Measurements from ENCODE around the gene LRRC74B.
"Not testable (repeated sequence)": the region's sequence is repeated elsewhere in the genome, so short reads cannot be mapped to it uniquely, and the experiment has no call there.

LRRC74B gene

DNA sequence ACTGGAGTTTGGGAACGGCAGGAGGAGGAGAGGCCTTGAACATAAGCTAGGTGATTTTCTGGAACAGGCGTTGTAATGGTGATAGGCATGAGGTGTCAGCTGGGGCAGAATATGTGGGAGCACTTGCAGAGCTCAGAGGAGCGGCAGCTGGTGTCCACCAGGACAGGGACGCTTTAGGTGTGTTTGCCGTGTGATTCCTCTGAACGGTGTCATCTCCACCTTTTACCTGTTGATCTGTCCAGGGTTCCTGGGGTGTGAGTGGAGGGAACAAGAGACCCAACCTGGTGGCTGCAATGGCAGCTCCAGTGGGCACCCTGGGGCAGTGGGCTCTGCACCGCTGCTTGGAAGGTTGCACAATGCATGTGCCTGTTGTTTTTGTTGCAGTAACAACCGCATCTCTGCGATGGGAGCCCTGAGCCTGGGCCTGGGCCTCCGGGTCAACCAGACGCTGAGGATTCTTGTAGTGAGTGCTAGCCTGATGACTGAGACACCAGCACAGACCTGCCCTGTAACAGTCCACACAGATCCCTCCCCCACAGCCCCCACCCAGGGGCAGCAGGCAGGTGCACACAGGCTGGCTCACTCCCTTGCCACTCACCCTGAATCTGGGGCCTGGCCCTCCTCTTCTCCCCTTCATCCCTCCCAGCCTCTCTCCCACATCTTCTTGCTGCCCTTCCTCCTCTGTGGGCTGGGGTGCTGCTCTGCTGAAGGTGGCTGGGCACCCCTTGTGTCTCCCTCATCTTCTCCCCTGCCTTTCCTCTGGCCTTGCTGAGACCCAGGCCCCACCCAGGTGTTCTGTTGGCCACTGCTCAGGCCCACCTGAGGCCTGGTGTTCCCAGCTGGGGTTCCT is 9.2 kb downstream of the LRRC74B start:
- no peak for DNase-seq (ENCODE audit: low read depth)

DNA sequence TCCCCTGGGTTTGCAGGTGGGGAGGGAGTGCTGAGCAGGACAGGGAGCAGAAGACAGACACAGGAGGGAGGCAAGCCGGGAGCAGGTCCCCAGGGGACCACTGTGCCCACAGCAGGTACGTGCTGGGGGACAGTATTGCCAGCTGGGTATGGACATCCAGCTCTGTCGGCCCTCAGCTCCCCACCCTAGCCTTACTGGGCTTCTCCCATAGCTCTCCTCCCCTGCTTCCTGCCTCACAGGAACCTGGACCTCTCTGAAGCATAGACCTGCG is 9.8 kb downstream of the LRRC74B start:
- no peak for DNase-seq (ENCODE audit: low read depth)

DNA sequence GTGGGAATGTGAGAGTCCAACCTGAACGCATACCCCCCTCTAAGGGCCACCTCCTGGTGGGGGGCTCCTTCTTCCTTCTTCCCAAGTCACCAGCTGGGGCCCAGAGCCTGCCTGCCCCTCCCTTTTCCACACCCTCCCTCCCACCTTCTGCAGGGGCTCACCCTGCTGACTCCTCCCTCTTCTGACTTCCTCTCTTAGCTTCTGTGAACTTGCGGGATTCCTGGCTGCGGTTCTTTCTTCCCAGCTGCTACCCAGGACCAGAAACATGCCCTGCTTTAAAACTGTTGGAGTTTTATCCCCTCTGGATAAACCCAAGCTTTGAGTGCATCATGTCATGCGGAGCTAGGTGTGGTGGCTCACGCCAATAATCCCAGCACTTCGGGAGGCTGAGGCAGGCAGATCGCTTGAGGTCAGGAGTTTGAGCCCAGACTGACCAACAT is 10.2 kb downstream of the LRRC74B start:
- no peak for DNase-seq (ENCODE audit: low read depth)

DNA sequence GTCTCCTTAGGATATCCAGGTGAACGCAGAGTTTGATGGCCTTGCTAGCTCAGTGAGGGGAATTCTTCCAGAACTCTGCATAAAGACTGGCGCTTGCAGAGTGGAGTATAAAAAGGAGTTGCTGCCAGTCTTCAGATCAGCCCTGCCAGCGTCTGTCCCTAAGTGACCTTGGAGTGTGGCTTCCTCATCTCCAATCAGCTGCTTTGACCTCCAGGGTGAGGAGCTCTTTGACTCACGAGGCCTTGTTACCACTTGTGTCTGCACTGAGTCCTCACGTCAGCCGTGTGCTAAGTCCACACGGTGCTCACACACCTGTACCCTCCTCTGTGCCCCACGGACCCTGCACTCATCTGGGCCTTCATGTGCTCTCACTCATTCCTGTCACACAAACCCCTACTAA is 14.6 kb downstream of the LRRC74B start:
- not testable (repeated sequence) for DNase-seq (ENCODE audit: low read depth)

DNA sequence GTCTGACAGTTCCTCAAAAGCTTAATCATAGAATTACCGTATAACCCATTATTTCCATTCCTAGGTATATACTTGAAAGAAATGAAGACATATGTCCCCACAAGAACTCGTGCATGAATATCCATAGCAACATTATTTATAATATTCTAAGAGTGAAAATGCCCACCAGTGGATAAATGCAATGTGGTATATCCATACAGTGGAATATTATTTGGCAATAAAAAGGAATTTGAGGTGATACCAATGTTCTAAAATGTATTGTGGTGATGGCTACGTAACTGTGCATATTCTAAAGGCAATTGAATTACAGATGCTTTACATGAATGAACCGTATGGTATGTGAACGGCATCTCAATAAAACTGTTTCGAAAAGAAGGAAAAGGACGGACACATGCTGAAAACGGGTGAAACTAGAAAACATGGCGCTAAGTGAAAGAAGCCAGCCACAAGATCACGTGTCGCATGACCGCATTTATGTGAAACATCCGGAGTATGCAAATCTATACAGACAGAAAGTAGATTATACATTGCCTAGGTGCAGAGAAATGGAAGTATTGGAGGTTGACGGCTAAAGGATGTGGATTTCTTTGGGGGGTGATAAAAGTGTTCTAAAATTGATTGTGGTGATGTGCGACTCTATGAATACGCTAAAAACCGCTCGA is 16.0 kb downstream of the LRRC74B start:
- DNase-seq (ENCODE audit: low read depth): not testable (repeated sequence)

DNA sequence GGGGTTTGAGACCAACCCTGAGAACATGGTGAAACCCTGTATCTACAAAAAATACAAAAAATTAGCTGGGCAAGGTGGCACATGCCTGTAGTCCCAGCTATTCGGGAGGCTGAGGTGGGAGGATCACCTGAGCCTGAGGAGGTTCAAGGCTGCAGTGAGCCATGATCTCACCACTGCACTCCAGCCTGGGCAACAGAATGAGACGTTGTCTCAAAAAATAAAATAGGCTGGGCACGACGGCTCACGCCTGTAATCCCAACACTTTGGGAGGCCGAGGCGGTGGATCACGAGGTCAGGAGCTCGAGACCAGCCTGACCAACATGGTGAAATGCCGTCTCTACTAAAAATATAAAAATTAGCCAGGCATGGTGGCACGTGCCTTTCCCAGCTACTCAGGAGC is 18.7 kb downstream of the LRRC74B start:
- not testable (repeated sequence) for DNase-seq (ENCODE audit: low read depth)

DNA sequence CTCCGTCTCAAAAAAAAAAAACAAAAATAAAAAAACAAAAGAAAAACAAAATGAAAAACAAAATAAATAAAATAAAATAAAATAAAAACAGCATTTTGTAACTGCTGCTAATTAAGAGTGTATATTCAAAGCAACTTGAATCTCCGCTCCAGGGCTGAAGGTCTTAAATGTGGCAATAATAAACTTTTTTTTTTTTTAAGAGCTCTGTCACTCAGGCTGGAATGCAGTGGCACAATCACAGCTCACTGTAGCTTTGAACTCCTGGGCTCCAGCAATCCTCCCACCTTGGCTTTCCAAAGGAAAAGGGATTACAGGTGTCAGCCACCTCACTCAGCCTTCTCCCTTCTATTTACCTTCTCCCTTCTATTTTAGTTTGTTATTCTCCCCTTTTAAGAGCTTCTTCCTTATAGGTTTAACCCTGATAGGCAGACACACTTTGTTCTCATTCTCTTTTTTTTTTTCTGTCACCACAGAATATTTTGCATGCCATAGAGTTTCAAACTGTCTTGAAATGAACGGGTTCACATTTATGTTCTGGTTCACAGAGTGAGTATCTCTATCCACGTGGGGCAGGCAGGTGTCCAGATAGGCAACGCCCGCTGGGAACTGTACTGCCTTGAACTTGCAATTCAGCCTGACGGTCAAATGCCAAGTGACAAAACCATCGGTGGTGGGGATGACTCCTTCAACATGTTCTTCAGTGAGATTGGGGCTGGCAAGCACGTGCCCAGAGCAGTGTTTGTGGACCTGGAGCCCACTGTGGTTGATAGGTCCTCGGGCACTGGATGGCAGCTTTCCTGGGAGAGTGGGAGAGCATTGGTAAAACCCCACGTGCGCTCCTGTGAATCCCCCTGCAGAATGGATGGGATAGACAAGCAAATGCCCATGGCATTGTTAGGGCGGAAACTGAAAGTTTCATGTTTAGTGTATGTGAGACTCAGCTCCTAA is 19.4 kb downstream of the LRRC74B start:
- DNase-seq (ENCODE audit: low read depth): no peak

DNA sequence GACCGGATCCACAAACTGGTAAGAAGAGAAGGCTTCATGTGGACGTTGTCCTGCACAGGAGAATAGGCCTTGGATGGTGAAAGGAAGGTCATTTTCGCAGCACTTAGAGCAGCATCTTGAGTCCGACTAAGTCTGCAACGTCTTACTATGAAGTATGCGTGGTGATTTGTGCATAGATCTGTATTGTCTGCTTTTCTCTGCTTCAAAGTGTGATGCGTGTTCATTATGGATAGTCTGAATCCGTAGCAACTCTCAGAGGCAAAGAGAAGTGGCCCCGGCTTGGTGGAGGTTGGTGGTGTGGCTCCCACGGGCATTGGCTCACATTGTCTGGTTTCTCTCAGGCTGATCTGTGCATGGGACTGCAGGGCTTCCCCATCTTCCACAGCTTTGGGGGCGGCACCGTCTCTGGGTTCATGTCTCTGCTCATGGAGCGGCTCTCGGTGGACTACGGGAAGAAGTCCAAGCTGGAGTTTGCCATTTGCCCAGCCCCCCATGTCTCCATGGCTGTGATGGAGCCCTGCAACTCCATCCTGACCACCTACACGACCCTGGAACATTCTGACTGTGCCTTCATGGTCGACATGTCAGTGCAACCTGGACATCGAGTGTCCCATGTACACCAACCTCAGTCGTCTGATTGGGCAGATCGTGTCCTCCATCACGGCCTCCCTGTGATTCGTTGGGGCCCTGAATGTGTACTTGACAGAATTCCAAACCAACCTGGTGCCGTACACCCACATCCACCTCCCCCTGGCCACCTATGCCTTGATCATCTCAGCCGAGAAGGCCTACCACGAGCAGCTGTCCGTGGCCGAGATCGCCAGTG is 21.5 kb downstream of the LRRC74B start:
- no peak for DNase-seq (ENCODE audit: low read depth)

DNA sequence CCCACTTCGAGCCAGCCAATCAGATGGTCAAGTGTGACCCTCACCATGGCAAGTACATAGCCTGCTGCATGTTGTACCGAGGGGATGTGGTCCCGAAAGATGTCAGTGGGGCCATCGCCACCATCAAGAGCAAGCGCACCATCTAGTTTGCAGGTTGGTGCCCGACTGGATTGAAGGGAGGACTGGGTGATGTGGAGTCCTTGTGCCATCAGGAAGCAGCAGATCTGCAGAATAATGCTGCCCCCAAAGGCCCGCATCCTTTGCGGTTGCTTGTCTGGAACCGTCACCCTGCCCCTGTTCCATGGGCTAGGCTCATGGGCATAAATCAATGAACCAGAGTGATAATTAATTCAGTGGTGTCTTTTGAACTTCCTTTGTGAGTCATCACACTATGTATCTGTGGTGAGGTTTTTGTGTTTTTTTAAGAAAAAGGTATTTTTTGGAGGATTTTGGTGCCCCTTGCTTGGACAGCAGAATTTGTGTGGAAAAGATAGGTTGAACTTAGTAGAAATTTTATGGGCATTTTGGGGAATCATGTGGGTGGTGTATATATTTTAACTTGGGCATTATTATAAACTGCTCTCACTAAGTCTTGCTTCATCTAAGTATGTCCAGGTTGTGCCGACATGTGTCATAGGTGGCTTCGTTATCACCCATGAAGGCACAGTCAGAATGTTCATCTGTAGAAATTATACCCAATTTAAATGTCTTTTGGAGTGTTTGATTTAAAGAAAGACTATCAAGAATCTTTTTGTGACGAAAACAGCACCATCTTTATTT is 22.3 kb downstream of the LRRC74B start:
- DNase-seq (ENCODE audit: low read depth): no peak

DNA sequence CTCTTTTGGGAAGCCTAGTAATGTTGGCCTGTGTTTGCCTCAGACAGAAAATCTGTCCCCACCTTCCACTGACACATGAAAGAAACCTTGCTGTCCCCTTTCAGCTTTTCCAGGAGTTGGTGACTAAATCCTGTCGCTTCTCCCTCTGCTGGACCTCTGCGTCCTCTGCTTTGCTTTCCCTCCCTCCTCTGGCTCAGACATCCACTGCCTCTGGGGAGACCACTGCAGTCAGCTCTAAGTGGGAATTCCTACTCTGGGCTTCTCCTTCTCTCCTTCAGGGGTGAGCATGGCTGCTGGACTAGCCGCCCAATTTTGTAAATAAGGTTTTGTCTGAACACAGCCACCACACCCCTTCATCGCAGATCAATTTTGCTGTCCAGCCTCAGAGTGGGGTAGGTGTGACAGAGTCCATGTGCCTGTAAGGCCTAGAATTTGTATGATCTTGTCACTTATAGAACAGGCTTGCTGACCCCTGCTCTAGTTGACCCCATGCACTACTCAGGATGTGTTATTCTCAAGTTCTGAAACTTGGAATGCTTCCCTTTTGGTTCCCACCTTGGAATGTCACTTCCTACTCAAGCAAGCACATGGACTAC is 23.0 kb downstream of the LRRC74B start:
- no peak for DNase-seq (ENCODE audit: low read depth)

DNA sequence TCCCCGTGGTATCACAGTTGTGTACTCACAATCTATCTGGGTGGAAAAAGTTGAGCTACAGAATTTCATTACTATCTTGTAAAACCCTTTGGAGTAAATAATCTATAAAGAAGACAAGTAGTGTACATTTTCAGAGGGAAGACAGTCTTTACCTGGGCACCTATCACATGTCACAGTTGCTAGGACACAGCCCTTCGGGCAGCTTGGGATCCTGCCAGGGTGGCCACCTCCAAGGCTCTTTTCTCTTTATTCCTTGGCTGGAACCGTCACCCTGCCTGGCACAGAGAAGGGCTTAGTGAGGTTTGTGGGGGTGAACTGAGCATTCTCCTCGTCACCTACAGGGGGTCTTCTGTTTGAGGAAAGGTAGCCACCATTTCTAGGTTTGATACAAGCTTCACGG is 23.6 kb downstream of the LRRC74B start:
- DNase-seq (ENCODE audit: low read depth): no peak

DNA sequence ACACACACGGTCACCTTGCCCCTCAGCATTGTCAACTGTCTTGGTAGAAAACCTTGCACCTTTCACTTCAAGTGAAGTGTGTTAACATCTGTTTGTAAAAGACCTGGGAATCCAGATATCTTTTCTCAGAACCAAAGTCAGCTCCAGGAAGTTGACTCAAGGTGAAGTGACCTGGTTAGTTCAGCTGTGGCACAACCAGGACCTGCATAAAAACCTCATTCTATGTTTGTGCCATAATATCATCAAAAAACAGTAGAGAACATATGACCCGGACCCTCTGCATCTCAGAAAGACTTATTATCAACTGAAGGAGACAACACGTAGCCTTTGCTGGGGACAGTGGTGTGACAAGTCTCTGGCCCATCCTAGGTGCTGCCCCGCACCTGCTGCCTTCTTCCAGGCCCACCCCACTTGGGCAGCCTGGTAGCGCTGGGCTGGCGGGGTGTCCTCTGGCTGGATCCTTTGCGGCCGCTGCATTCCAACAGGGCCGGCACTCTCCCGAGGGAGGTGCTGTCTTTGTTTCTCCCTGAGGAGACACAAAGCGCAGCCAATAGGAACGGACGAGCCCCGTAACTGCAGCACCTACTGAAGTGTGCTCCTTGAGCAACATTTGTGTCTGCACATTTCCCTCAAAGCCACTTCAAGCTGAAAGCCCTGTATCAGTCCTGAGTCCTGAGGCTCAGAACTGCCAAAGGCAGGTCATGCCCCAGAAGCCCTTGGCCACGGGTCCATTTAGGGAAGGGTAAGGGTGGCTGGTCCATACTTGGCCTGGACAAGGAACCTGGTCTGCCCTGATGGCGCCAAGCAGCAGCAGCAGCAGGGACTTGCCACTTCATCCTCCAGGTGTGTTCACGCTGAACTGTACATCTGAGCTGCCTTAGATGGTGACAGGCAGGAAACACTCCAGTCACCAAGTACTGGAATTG is 25.2 kb downstream of the LRRC74B start:
- no peak for DNase-seq (ENCODE audit: low read depth)

DNA sequence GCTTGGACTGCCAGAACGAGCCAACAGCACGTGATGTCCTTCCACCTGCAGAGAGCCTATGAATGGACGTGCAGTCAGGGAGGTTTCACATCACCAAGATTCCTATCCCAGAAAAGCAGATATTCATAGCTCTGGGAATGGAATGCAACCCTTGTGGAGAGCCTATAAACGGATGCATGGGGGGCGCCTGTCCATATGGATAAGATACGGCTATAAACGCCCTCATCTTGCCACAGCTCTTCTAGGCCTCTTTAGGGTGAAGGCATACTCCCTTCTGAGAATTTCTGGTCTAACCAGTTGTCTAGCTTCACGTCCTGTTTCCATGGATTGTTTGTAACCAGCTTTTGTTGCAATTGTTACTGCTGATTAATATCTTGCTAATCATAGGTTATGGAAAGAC is 26.1 kb downstream of the LRRC74B start:
- not testable (repeated sequence) for DNase-seq (ENCODE audit: low read depth)

DNA sequence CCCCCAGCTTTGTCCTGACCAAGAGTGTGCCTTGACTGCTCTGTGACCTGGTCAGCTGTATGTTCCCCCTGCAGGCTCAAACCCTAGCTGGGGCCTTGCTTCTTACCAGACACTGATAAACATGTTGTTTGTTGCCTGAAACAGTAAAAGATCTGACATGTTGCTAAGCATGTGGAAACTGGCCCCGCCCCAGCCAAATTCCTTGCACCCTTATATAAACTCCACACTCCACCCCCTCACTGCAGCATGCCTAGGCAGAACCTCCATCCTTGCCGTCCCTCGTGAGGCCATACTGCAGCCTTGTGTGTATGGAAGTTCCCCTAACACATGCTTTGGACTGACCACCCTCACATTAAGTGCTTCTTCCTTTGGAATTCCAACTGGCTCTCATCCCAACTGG is 27.3 kb downstream of the LRRC74B start:
- DNase-seq (ENCODE audit: low read depth): no peak

DNA sequence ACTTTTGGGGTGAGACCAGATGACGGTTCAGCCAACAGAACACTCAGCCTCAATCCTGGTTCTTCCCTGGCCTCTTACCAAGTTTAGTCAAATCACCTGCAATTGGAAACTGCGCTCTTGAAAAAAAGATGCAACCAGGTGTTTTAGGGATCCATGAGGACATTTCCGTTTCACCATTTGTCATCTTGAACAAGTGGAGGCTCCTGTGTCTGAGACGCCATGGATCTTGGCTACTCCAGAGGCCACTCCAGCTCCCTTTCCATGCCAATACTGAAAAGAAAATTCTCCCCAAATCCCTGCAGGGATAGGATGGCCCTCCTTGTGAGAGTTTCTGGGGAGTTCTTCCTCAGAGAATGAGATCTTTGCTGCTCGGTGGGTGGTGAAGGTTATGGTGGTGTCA is 27.7 kb downstream of the LRRC74B start:
- no peak for DNase-seq (ENCODE audit: low read depth)

DNA sequence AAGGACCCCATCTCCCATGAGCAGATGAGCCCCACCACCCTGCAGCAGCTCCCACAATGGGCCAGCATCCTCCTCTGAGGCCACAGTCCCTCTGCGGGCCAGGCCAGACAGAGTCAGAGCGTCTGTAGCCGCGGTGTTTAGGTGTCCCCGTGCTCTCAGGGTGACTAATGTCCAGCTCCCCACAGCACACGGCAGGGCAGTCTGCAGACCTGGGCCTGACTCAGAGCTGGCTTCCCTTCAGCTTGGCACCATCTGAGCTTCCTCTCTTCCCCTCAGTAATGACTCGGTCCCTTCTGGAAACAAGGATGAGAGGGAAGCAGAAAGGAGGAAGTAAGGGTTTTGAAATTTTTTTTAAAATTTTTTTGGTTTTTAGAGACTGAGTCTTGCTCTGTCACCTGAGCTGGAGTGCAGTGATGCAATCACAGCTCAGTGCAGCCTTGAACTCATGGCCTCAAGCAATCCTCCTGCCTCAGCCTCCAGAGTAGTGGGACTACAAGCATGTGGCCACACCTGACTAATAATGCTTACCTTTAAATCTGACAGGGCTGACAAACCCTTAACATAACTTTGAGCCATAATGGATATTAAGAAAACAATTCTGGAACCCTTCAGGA is 28.5 kb downstream of the LRRC74B start:
- DNase-seq (ENCODE audit: low read depth): no peak

DNA sequence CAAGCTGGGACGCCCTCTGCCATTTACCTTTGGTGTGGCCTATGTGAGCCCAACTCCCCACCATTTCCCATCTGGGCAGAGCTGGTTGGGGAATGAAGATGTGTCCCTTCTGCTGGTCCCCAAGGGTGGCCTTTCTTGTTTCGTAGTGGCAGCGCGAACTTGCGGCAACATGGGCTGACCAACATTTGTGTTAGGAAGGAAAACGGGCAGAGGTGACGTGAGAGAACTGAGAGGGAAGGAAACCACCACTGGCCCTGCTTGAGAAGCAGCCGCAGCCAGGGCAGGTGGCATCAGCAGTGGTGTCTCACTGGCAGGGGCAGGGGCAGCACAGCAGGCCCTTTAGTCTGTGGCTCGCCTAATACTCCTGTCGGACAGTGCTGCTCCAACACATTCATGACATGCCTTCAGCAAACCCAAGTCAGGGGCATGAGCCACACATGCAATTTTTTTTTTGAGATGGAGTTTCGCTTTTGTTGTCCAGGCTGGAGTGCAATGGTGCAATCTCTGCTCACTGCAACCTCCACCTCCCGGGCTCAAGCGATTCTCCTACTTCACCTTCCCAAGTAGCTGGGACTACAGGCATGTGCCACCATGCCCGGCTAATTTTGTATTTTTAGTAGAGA is 29.9 kb downstream of the LRRC74B start:
- no peak for DNase-seq (ENCODE audit: low read depth)

DNA sequence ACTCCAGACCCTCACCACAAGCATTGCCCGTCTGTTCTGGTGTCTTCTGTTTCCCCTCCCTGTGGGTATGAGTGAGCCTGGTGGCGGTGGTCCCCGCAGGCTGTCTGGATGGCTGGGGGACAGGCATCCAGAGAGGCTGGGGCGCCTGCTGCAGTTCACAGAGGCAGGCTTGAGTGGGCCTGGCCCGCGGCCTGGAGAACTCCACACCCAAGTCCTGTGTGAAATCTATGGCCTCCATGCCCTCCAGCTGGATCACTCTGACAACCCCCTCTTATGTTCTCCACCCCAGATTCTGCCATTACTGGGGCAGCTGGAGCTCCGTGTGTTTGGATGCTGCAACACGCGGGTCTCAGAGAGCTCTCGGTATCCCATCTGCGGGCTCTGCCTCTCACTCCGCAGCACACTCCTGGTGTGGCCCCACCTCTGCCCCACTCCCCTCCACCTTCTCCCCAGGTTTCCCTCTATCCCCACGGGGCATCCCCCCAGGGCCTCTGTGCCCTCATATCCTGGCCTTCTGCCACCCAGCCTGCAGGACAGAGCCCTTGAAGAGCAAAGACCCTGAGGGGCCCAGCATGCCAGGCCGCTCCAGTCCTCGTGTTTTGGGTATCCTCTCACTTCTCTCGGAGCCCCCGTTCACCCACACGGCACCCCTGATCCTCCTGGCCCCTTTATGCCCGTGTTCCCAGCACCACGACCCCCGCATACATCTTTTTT is 31.3 kb downstream of the LRRC74B start:
- DNase-seq (ENCODE audit: low read depth): no peak

All from T-helper 22 cell (primary cell).